ENCODE data around the gene ASGR2.

GRCh38 chr17:7131423-7131791 is 16.8 kb upstream of the ASGR2 start:
- TF ChIP-seq CTCF (IDR thresholded peaks at IDR 0.05; ENCODE audit: low read length): no peak
- TF ChIP-seq EZH2 (optimal IDR thresholded peaks at IDR 0.05; ENCODE audit: low read depth, low read length): no peak
- TF ChIP-seq EZH2phosphoT487 (IDR thresholded peaks at IDR 0.05; ENCODE audit: low read length): no peak

All from MM.1S (cell line).